IPS-NIHi11 (cell line): ENCODE results near the gene ME3.

Experiments used
- DNase-seq: peaks from one replicate; pipeline ENCODE4 v3.0.0; 2012; ENCODE audit warnings: mixed read lengths, low spot score

ME3 gene

DNA sequence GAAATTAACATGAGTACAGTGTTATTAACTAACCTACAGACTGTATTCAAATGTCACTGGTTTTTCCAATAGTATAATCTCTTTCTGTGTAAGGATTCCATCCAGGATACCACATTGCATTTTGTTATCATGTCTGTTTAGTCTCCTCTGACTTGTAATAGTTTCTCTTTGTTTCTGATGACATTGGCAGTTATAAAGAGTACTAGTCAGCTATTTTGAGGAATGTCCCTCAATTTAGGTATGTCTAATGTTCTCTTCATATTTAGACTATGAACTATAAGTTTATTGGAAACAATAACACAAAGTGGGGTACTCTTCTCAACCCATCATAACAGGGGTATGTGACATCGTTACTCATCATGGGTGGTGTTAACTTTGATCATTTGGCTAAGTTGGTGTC lies 20.3 kb upstream of the ME3 start:
- DNase-seq: no peak

DNA sequence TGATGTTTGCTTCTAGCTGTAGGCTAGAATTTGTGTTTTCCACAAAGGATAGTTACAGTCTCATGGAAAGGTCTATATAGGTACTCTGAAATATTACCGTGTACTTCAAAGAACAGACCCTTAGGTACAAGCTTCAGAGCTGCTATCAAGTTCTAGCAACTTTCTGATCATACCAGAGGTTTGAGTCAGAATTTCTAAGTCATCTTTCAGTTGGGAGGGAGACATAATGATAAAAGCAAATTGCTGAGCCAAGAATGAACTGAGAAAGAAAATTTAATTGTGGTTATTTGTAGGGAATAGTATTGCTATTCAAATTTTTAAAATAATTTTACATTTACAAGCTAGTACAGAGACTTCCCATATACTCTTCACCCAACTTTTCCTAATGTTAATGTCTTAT lies 19.9 kb upstream of the ME3 start:
- no peak for DNase-seq

DNA sequence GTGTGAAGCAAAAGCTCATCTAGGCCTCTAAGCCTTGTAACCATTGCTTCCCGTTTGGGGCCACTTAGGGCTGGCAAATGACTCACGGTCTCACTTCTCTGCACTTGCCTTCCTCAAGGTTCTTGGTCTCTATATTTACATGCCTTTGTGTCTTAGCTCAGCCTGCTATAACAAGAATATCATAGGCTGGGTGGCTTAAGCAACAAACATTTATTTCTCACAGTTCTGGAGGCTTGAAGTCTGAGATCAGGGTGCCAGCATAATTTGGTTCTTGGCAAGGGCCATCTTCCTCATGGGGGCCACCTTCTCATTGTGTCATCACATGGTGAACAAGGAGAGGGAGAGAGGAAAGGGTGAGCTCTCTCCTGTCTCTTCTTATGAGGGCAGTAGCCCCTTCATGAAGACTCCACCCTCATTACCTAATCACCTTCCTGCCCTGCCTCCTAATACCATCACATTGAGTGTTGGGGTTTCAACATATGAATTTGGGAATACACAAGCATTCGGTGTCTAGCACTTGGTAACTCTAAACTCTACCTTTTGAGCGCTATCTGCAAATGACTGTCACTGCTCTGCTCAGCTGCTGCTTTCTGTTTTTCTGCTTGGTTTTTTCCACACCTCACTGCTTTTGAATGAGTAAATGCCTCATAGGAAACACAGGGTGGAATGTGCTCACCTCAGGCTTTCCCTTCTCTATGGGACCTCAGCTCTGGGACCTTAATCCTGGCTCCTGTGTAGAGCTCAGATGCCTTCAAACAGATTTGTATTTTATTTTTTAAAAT lies 16.2 kb upstream of the ME3 start:
- no peak for DNase-seq

DNA sequence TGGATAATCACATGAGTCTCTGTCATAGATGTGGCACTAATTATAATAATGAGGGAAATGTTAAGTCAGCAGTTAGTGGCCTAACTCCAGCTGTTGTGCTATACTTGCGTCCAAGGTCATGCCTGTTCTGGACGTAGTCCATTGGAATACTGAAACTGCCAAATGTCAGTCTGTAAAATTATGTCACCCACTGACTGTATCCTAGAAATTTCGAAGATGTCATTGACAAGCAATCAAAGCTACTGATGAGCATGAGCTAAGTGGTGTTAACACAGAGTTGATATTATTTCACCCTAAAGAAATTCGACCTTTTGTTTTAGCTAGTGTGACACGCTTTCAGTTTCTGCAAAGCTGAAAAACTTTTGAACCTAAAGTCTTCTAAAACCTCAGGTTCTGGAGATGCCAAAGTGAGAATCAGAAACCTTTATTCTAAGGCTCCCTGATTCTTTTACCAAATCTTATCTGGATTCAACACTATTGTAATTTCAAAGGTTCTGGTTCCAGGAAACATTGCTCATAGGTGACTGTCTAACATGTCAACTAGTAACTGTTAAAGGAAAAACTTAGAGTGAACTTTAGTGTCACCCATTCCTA lies 14.9 kb upstream of the ME3 start:
- DNase-seq: no peak

DNA sequence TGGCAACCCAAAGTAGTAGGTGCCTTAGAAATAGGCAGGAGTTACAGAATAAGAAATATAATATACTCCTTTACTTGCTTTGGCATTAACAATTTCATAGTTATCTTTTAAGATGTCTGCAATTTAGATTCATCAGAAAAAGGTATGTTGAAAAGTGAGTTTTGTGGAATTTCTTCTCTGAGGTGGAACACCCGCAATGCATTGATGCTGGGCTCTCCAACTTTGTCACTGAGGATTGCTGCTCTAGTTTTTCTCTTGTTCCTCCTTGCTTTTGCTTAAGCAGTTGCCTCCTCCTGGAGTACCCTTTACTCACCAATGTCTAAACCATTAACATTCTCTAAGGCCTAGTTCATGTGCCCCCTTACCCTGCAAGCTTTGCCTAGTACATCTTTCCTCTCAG lies 14.1 kb upstream of the ME3 start:
- no peak for DNase-seq

DNA sequence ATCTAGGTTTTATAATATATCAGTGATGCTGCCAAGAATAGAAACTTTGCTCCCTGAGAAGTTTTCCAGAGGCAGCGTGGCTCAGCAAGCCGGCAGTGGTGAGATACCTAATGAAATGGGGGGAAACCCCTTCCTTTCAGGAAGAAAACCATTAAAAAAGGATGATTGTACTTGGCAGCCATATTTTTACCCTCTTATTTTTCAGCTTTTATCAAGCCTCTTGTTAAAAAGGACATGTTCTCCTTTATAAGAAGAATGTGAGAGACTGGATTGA lies 9.0 kb upstream of the ME3 start:
- no peak for DNase-seq

DNA sequence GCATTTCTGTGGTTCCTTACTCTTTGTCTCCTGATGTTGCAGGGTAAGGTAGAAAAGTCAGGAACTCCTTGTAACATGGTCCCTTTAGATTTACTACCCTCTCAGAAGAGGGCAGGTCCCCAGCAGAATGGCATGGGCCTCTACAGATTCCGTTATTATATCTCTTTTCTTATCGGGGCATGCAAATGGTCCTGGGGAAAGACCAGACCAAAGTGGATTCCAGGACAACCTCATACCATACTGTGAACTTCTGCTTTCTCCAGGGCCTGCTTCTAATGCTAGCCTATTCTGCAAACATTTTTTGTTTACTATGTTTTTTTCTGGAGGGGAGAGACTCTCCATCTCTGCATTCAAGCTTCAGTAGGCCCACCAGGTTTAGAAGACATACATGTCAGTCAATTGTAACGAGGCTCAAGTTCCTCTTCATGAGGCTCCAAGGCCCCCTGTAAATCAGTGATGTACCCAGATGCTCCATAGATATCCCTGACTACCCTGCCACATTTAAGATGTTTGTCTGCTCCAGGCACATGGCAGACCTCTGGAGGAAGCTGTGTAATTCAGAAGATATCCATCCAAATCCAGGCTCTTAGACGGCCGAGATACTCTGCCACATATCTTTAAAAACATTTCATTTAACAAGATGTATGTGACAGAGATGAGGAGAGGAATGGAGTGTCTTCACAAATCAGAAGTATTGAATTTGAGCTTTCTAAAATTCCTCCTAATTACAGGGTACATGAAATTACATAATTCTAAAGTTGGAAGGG lies 8.5 kb upstream of the ME3 start:
- DNase-seq: no peak

DNA sequence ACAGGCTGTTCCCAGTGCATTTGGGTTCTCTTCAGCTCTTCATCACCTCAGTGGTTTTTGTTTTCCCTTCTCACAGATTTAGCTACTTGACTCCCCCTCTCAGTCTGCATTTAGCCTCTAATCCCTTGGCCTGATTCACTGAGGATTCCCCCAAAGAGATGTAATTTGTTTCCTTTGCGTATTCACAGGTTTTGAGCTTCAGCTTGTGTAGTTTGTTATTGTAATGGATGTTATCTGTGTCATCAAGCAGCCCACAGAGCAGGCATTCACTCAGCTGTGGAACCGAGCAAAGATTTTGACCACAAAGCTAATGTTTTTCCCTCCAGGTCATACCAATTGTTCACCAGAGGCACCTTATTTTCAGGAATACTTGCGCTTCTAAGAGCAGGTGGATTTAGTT lies 6.4 kb upstream of the ME3 start:
- DNase-seq: no peak

DNA sequence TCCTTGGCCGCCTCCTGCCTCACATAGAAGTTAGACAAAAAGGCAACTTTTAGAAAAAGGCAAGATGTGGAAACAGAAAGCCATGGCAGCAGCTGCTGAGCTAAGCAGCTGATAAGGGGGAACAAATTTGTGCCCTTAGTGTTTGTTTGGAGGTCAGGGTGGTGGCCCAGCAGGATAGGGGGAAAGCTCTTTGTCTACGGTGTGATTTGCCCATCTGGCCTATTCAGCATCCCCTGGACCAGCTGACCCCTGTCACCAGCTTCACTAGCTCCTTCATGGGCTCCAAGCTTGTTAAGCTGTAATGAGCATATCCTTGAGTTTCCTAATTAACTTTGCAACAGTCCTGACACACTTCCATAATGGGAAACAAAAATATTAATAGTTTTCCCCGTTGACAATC lies 5.9 kb upstream of the ME3 start:
- DNase-seq: no peak

DNA sequence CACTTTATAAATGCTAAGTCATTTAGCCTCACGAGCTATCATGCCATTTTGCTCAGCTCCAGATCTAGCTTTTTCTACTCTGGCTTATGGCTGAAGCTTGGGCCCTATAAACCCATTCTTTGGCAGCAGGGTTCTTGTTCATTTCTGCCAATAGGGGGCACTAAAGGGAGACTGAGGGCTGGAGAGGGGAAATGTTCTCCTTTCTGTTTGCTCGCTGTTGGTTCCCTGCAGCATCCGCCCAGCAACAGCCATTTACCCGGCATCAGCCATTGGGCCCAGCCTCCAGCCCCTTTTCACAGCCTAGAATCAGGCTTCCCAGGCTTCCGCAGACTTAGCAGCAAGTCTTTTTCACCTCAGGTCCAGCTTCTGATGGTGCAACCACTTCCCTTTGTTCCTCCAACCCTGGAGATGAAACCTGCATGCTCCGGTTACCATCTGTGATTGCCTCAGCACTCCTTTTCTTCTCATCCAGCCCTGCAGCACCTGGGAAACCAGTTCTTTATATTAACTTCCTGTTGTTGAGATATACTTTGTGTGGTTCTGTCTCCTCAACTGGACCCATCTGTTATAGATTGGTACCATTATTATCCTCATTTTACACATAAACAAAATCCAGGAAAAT lies 4.2 kb upstream of the ME3 start:
- DNase-seq: peak; percentile 78

DNA sequence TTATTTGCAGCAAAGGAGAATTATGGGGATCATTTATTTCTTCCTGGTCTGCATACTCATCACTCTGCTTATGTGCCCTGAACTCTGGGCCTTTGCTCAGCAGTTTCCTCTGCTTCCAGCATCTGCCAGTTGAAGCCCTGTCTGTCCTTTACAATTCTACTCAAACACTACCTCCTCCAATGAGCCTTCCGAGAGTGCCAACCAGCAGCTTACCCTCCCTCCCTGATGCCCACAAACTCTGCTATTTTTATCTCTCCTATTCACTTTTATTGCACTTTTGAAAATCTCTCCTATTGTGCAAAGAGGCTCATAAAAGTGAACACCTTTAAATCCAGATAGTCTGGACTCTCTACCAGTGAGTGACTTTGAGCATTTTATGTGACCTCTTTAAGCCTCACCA lies 3.6 kb upstream of the ME3 start:
- no peak for DNase-seq

DNA sequence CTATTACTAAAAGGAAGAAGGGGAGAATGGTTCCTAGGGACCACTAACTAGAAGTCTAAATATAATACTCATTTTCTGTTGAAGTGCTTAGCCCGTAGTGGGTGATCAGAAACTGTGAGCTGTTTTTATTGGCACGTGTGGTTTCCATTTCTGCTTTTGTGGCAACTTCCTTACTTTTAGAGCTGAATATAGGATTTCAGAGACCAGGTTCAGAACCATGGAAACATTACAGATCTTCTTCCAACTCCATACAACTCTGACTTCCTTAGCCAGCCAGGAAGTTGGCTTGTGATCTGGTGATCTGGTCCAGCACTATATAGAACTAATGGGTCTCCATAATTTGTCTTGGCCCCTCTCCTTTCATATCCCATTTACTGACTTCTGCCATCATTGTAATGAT lies 2.6 kb upstream of the ME3 start:
- no peak for DNase-seq

DNA sequence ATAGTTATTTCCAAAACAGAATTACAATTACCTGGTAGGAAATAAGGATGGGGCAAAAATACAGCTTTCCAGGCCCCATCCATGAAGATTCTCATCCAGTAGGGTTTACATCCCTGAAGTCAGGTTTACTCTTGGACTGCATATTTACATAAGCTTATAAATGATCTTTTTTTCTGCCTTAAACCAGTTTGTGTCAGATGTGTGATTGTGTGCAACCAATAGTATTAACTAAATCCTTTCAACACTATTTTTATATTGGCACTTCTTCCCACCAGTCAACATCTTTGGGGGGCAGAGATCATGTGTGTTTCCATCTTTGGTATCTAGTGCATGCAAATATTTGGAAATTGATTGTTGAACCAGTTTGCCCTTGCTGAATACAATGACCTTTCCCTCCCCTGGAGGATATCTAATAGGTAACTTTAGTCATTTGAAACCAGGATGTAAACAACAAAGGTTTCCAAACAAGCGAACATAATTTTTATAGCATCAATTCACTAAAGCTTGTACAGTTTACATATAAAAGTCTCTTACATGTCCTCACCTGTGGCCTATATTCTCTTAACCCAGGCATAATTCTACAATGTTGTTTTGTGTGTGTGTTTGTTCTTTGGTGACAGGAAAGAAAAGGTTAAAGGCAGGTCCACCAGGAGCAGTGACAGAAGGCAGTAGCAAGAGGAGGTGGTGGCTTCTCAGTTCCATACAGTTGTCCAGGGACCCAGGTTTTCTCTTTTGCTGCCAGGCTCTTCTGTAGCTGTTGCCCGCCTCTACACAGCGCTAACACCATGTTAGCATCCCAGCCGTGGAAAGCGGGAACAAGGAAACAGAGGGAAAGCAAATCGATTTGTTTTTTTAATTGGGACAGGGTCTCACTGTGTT lies 1.7 kb upstream of the ME3 start:
- DNase-seq: no peak

DNA sequence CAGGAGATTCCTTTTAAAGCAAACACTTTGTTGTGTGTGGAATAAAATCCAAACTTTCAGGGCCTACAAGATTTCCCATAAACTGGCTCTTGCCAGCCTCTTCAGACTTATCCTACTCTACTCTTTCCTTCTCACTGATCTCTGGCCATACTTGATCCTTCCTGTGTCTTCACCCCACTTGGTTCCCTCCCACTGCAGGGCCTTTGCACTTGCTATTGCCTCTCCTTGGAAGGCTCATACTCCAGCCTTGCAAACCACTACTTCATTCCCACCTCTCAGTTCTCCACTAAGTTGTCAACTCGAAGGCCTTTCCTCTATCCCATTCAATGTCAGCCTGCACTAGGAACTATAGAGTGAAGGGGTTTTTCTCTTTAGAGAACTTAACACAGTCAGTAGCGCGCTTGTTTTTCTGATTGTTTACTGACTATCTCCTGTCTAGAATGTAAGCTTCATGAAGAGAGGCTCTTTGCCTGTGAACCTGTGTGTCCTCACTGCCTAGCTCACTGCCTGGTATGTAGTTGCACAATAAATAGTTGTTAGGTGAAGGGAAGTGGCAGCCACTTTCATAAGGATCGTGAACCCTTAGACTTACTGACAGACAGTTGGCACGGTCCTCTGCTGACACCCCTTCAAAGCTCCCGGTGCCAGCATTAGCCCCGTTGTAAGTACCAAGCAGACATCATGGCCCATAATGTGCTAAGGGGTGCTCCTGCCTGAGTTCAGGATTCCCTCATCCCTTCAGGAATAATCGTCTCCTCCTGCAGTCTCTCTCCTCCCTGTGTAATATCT lies 833 bp upstream of the ME3 start:
- DNase-seq: no peak

DNA sequence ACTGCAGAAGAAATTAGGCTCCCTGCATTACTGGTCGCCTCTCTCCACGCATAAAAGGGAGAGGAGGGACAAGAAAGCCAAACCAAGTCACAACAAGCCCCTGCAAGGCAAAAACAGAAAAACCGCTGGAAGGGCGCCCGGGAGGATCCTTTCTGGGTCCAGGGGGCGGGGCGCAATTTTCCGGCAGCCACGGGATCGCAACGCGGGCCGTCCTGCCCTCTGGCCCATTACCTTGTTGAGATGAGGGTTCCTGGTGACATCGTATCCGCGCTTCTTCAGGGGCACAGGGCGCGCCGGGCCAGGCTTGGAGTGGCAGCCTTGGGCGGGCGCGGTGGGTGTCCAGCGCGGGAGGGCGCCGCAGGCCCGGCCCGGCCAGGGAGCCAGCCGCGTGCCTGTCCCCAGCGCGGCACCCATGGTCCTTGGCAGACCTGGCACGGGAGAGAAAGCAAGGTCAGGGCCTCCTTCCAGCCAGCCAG lies 847 bp downstream of the ME3 start:
- DNase-seq: peak; percentile 26

DNA sequence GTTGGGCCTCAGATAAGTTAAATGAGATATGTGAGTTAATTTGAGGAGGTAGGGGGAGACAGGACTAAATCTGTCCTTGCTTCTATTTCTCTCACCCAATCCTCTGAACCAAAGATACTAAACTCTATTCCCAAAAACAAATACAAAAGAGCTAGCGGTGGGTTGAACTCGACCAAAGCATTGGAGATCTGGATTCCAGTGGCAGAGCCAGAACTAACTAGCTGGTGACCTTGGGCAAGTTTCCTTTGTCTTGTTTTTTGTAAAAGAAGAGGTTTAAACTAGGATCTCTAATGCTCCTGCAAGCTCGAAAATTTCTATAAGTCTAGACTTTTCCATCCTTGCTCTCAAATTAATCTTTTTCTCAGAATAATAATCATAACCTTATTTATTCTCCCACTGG lies 1.5 kb downstream of the ME3 start:
- DNase-seq: no peak

DNA sequence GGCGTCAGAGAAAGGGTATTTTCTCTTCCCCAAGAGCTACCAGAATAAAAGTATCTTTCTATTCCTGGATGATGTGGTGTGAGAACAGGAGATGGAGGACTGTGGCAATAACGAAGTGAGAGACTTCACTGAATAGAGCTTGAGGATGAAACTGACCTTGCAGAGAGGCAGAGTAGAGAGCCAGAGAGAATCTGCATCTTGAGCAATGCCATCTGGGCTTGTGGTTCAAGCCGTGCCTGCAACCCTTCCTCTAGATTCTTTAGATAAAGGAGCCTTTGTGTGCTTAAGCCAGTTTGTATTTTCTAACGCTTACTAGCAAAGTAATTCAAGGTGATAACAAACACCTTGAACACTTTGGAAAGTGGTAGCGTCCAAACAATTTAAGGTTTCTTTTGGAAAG lies 2.2 kb downstream of the ME3 start:
- DNase-seq: no peak

DNA sequence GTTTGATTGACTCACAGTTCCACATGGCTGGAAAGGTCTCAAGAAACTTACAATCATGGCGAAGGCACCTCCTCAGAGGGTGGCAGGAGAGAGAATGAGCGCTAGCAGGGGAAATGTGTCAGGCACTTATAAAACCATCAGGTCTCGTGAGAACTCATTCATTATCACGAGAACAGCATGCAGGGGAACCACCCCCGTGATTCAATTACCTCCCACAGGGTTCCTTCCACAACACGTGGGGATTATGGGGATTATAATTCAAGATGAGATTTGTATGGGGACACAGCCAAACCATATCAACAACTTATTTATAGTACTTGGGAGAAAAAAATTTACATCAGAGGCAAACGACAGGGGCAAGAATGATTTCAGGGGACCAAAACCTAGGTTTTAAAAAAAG lies 3.0 kb downstream of the ME3 start:
- DNase-seq: no peak

DNA sequence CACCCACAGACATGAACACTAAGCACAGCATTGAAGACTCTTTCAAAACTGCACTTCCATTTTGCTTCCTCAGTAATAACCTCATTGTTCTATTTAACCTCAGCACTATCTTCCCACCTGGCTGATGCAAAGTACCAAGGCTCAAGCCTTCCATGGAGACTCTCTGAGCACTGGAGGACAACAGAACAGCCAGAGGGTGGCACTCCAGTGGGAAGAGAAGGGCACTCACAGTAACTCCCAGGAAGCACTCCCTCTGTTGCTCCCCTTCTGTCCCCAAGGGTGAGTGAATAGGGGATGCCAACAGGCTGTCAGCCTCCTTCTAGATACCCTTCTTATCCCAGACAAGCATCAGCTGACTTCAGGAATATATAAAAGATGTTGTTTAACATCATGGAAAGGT lies 3.5 kb downstream of the ME3 start:
- DNase-seq: no peak

DNA sequence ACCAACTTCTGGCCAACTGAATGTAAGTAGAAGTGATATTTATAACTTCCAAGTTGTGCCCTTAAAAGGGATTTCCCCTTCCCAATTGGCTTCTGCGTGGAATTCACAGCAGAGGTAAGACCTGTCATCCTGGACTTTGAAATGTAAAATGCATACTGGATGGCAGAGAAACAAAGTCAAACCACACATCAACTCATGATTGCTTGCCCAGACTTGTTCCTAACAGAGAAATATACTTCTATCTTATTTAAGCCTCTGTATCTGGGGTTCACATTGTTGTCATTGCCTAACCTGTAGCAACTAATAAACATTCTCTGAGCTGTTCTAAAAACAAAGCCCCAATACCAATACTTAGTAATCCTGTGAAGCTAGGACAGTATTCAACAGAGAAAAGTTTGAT lies 6.2 kb downstream of the ME3 start:
- DNase-seq: no peak

DNA sequence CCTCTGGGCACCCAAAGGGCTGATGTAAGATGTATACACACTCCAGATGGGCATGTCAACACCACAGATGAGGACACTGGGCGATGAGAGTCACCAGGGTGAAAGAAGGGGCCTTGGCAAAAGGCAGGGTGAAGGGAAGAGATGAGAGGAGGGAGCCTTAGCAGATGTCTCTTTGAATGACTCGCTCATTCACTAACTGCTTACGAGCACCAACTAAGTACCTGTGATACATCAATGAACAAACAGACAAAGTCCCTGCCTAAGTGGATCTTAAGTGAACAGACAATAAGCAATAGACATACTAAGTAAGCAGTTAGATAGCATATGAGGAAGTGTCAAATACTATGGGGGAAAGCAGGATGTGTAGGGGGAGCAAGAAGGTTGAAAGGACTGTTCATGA lies 7.5 kb downstream of the ME3 start:
- DNase-seq: no peak
